NCI-H2107 (cell line): ENCODE measurements around the gene PCBP3.
"Not testable (repeated sequence)": the region's sequence is repeated elsewhere in the genome, so short reads cannot be mapped to it uniquely, and the experiment has no call there.

Experiments used
- DNase-seq: peaks from one replicate; lab custom pipeline; 2025; lab: John Stamatoyannopoulos, UW

The PCBP3 gene

DNA sequence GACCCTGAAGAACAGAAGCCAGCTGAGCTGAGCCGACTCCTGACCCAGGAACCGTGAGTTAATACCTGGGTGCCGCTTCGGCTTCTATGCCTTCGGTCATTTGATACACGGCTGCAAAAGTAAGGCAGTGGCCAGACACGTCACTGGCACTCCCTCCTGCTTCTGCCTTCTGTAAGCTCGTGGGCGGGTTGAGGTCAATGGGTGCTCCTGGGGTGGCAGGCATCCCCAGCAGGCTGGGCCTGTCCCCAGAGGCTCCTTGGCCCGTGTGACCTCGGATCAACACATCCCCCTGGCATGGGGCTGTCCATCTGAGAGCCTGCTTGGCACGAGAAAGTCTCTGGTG lies 302.3 kb downstream of the PCBP3 start:
- no peak for DNase-seq

DNA sequence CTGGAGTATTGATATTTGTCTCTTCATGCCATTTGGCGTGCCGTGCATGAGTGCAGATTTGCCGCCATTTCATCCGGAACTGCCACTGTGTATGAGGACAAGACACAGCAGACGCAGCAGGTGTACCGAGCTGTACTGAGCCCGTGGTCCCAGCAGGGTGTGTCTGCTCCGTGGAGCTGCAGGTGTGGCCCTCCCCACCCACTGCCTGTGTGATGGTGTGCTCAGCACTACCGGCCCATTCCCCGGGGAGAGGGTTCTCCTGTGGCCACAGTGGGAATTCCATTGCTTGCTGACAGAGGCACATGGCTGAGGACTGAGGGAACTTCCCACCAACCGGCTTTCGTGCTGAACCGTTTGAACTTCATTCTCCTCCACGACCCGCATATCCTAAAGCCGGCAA lies 303.8 kb downstream of the PCBP3 start:
- no peak for DNase-seq

DNA sequence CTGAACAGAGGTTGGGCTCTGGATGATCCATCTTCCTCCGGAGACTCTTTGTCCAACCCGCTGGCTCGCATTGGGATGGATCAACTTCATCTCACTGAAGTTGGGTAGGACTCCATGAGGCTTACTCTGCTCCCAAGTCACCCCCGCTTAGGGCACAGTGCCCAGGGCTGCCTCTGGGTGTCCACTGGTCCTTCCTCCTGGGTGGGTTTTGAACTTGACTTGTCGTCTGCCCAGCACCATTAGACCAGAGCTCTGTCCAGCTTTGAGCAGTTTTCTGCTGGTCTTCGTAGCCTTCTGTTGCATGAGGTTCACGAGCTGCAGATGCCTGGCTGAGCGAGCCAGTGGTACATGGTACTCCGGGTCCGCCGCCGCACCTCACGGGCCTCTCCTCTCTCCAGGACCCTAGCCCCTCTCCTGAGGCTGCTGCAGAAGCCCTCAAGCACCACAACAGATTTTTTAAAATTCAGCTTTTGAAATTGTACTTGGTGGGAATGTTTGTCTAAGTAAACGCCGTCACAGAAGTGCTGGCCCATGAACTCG lies 304.3 kb downstream of the PCBP3 start:
- no peak for DNase-seq

DNA sequence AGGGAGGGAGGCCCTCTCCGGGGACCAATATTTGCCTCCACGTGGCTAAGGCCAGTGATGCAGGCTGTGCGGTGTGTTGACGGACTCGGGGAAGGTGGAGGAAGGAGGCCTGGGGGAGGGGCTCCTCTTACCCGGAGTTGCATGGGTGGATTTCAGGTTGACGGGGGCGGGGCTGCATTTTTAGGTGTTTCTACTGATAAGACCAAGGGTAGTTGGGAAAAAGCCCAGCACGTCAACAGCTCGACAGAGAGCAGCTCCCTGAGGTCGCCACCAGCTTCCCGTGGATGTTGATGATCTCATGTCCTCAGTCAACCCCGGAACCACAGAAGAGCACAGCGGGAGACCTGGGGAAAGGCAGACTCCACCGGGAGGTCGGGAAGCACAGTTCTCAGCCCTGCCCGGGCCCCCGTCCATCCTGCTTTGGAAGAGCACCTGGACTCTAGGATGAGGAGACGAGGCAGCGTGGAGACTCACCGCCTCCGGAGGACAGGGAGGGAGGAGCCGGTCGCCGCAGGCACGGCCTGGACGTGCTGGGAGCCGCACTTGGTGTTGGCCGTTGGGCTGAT lies 305.1 kb downstream of the PCBP3 start:
- no peak for DNase-seq

DNA sequence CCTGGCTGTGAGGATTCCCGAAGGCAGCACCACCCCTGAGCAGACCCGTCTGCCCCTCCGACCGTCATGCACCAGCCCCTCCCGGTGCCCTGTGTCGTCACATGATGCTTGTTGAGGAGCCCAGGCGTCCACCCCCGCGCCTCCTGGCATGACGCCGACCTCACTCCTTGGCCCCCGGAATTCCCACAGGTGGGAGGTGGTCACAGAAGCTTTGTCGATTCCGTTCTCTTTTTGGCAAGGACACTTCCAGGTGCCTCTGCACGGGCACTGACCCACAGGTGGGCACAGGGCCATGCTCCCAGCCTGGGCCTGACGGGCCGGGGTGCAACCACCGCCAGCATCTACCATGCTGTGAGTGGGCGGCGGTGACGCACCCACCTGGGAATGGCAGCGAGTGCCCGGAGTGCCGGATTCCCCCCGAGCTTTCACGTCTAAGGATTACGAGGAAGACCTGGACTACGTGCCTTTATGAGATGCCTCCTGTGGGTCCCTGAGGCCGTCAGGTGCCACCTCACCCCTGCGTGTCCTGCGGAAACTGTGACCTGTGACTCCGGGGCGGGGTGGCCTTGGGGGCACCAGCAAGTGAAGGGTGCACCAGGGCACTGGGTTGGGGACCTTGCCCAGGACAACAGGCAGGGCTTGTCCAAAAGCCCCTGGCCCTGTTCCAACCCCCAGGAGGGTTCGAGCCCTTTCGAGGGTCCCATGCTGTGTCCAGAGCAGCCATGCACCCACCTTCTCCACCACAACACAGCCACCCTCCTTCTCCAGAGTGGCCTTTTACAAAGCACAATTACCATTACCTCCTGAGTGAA lies 306.6 kb downstream of the PCBP3 start:
- no peak for DNase-seq

DNA sequence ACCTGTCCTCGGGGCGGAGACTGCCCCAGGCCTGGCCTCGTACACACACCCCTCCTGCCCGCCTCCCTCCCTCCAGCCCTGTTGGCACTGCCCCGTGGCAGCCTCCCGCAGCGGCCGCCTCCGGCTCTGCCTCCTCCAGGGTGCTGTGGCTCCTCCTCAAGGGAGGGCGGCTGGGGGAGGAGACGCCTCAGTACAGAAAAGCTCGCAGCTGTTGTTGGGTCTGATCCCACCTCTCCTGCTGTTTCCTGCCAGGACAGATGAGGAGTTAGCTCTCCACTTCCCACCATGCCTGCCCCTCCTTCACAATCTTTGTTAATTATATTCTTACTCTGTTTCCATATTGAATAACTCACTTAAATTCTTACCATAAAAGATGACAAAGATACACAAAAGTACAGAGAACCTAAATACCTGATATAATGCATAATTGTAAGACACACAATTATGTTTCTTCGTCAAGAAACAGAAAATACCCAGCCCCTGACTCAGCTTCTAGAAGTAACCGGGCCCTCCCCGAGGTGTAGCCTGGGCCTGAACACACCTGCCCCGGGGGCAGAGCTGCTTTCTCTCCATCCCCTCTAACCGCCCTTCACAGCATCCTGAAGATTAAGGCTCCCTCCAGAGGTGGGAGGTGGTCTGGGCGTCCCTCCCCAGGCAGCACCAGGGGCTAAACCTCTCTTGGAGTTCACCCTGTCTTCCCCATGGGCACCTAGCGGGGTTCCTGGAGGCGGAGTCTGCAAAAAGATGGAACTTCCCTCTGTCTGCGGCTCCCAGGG lies 307.4 kb downstream of the PCBP3 start:
- DNase-seq: no peak

DNA sequence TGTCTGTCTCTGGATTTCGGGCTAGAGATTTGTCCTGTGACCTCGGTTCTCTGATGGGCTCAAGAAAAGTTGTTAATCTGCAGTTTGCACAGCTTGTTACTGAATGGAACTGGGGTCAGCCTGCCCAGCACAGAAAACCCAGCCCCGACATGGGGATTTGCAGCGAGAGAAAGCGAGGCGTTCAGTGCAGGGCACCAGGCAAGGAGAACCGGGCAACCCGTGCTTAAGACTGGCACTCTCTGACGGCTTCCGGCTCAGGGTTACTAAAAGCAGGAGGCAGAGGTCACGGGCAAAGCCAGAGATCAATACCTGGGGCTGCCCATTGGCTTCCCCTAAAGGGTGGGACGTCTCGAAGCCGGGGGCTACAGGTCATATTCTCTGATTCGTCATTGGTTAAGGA lies 308.2 kb downstream of the PCBP3 start:
- DNase-seq: no peak

DNA sequence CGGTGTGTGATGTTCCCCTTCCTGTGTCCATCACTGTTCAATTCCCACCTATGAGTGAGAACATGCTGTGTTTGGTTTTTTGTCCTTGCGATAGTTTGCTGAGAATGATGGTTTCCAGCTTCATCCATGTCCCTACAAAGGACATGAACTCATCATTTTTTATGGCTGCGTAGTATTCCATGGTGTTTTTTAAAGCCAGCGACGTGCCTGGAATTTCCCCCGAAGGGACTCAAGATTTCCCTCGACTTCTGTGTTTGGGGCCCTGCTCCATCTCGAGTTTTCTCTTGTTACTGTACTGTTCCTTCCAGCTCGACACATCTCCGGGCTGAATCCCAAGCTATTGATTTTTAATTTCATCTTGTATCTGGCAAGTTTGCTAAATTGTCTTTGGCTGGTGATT lies 309.0 kb downstream of the PCBP3 start:
- not testable (repeated sequence) for DNase-seq

DNA sequence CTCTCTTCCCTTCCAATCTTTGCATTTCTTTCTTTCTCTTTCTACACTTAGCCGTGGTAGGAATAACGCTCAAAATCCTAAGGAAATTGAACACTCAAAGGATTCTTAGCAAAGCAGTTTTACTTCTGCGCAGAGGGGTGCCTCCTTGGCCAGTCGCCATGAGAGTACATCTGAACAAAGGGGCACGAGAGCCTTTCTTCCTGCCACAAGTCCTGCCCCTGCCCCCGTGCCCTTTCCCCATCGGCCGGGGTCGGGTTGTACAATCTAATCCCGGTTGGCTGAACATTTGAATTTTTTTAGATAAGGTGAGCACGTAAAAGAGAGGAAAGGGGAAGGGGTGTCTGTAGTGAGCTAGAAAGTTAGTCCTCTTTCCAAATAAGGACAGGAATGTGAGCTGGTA lies 309.4 kb downstream of the PCBP3 start:
- DNase-seq: no peak

DNA sequence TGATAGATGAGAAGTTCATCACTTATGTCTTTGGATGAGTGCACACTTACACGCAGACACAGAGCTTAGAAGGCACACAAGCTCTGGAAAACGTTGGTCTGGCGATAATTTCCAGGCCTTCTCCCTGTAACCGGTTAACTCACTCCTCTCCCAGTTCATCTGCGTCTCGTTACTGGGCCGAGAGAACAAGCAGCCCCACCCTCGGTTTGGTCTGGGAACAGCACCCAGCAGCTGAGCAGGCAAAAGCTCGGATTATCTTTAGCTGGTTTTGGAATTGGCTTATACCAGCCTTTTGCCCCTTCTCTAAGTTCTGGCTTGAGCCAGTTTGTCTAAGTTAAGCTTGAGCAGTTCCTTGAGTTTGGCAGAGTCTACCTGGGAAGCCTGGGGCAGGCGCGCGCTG lies 310.7 kb downstream of the PCBP3 start:
- DNase-seq: no peak

DNA sequence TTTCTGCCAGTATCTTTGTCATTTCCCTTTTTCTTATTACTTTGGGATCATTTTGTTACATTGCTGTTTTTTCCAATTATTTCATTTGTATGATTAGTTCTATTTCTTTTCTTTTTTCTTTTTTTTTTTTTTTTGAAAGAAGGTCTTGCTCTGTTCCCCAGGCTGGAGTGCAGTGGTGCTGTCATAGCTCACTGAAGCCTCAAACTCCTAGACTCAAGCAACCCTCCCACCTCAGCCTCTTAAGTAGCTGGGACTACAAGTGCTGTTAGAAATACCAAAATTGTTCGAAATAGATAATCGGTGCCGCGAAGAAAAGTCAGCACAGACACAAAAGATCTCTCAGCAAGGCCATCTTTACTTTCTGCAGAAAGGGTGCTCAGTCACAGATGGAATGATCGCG lies 311.4 kb downstream of the PCBP3 start:
- no peak for DNase-seq

DNA sequence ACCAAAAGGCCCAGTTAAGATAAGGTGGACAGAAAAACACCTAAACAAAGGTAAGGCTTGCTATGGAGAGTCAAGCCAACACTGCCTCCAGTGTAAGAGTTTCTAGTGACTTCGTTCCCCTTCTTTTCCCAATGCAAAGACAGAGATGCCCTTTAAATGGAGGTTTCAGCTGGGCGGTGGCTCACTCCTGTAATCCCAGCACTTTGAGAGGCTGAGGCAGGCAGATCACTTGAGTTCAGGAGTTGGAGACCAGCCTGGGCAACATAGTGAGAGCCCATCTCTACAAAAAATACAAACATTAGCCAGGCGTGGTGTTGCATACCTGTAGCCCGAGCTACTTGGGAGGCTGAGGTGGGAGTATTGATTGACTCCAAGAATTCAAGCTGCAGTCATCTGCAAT lies 314.0 kb downstream of the PCBP3 start:
- DNase-seq: no peak

DNA sequence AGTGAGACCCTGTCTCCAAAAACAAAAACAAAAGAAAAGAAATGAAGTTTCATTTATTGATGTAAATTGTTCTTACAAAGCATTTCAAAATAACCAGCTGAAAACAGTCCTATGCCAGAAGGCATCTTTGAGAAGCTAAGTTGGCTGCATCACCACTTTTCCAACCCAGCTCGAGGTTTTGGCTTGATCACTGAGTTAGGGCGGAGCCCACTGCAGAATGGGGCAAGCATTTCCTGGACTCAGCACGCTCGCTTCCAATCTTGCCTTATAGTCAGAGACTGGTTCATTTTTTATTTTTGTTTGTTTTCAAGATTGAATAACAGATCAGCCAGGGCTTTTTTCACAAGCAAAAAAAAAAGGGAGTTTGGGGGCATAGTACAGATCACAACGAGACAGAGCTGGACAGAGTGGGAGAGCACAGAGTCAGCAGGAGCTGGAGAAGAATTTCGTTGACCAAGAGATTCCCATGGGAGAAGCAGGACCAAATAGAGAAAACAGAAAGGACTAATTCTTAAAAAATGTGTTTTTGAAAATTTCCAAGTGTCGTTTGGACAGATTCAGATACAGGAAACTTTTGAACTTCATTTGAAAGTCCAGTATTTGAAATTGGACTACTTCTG lies 314.6 kb downstream of the PCBP3 start:
- no peak for DNase-seq

DNA sequence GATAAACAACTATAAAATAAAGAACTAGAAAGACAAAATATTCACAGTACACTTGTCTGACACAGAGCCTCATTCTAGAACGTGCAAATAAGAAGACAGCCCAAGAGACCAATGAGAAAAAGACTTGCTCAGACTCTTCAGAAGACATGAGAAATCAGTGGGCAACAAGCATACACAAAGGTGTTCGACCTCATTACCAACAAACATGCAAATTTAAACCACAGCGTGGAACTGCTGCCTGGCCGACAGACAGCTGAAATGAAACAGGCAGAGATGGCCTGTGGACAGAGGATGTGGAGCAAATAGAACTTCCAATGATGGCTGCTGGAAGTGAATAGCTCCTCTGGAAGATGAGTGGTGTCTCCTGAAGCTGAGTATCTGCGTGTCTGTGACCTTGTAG lies 315.7 kb downstream of the PCBP3 start:
- no peak for DNase-seq

DNA sequence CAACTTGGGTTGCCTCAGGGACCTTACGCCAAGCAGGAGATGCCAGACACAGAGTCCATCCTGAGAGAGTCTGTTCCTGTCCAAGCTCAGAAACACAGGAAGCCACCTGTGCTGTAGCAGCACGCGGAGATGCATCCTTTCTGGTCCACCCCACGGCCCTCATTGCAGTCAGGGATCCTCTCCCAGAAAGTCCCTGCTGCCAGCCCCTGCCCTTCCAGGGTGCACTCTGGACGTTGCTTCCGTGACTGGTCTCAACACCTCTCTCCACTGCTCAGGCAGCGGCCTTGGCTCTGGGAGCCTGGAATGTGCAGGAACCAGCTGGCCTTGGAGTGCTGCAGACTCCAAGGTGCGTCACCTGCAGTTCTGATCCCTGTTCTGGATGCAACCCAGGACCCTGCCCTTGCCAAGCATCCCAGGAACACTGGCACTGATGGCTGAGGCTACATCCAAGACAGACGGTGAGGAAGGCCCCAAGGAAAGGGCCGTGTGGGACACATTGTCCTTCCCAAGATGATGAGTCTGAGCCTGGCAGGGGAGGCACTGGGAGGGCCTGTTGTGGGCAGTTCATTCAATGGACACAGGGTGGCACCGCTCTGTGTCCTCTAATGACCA lies 316.4 kb downstream of the PCBP3 start:
- DNase-seq: no peak

DNA sequence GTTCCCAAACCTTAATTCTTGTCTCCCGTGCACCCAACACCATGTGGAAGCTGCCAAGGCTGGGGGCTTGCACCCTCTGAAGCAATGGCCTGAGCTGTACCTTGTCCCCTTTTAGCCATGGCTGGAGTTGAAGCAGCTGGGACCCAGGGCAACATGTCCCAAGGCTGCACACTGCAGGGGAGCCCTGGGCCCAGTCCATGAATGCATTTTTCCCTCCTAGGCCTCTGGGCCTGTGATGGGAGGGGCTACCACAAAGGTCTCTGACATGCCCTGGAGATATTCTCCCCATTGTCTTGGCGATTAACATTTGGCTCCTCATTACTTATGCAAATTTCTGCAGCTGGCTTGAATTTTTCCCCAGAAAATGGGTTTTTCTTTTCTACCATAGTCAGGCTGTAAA lies 317.9 kb downstream of the PCBP3 start:
- DNase-seq: not testable (repeated sequence)

DNA sequence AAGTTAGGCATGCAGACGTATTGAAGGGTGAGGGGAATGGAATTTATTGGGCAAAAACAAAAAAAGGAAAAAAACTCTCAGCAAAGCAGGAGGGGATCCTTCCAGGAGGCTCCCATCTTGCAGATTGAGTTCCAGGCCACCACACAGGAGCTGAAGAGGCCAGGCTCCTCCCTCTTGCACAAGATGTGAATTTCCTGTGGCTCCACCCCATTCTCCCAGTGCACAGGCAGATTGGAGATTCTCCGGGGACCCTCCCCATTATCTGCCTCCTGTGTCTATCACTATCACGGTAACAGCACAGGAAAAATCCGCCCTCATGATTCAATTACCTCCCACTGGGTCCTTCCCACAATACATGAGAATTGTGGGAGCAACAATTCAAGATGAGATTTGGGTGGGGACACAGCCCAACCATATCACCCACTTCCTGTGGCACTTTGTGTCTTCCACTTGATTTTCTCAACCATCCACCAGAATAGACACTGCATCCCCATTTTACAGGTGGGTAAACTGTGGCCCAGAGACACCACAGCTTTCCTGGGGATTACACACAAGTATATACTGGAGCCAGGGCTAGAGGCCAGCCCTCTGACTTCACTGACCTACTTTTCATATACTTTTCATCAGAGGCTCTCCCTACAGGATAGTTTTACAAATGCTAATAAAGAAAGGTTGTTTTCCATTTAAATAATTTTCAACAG lies 319.2 kb downstream of the PCBP3 start:
- no peak for DNase-seq

DNA sequence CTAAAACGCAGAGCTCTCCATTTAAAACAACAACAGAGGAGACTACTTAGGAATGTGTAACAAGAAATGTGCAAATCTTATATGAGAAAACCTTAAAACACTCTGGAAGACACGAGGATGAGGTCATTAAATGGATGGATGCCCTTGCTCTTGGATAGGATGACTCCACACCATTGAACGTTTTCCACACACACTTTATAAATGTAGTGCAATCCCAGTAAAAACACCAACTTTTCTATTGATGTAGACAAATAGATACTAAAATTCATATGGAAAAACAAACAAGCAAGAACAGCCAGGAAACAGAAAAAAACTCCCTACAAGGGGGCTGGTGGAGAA lies 319.7 kb downstream of the PCBP3 start:
- DNase-seq: no peak

DNA sequence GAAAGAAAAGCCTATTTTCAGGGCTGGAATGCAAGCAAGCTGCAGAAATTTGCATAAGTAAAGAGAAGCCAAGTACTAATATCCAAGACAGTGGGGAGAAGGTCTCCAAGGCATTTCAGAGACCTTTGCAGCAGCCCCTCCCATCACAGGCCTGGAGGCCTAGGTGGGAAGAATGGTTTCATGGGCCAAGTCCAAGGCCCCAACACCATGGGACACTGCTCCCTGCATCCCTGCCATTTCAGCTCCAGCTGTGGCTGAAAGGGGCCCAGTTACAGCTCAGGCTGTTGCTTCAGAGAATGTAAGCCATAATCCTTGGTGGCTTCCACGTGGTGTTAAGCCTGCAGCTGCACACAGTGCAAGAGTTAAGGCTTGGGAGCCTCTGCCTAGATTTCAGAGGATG lies 321.1 kb downstream of the PCBP3 start:
- no peak for DNase-seq

DNA sequence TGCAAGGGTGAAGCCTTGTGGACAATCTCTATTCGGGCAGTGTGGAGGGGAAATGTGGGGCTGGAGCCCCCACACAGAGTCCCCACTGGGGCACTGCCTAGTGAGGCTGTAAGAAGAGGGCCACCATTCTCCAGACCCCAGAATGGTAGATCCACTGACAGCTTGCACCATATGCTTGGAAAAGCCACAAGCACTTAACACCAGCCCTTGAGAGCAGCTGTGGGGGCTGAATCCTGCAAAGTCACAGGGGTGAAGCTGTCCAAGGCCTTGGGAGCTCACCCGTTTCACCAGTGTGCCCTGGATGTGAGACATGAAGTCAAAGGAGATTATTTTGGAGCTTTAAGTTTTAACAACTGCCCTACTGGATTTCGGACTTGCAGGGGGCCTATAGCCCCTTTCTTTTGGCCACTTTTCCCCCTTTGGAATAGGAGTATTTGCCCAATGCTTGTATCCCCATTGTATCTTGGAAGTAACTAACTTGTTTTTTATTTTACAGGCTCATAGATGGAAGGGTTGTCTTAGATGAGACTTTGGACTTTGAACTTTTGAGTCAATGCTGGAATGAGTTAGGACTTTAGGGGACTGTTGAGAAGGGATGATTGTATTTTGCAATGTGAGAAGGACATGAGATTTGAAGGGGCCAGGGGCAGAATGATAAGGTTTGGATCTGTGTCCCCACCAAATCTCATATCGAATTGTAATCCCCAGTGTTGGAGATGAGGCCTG lies 321.7 kb downstream of the PCBP3 start:
- DNase-seq: no peak

DNA sequence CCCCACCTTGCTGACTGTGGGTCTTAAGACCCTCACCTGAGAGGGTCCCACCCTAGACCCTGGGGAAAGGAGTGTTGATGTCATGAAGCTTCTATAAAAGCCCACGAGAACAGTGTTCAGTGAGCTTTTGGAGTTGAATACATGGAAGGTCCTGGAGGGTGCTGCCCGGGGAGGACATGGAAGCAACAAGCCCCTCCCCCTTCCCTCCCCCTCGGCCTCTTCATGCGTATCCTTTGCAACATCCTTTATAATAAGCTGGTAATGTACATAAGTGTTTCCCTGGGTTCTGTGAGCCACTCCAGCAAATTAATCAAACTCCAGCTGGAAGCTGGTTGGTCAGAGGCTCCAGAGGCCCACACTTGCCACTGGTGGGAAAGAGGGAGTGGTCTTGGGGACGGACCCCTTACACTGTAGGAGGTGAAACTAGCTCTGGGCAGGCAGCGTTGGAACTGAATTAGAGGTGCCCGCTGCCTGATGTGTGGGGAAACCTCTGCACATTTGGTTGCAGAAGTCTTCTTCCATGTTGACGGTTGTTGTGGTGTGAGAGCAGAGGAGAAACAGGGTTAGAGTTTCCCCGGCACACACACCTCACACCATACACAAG lies 323.4 kb downstream of the PCBP3 start:
- no peak for DNase-seq
